GM12865 (cell line): ENCODE data around the gene DPH1.

Experiments used
- DNase-seq: peaks from one replicate; pipeline ENCODE4 v3.0.0; 2010; ENCODE audit warnings: low read depth
- H3K4me3 ChIP-seq: 2 replicates; pipeline ENCODE4 v1.5.1; 2011; ENCODE audit warnings: mild to moderate bottlenecking, low read depth, low read length, control low read depth
- CTCF ChIP-seq: IDR thresholded peaks from 2 replicates; pipeline ENCODE4 v1.5.1; 2011; ENCODE audit warnings: low read length, control low read depth, low read depth, inconsistent platforms; ENCODE audit not compliant: insufficient read depth; ENCODE audit errors: missing control alignments

Gene DPH1

GRCh38 chr17:2059547-2060384 is 29.8 kb downstream of the DPH1 start:
- H3K4me3 ChIP-seq = peak overlapping the region; percentile 34
- TF ChIP-seq CTCF = no peak
- no peak for DNase-seq

GRCh38 chr17:2060385-2060658 is 30.4 kb downstream of the DPH1 start:
- DNase-seq = no peak
- no peak for TF ChIP-seq CTCF
- H3K4me3 ChIP-seq = no peak overlapping the region

- TF ChIP-seq CTCF = no peak
- DNase-seq = no peak
- no peak overlapping the region for H3K4me3 ChIP-seq
These were observed 30.9 kb downstream of the DPH1 start for GRCh38 chr17:2060681-2061440.

- TF ChIP-seq CTCF = no peak
These were observed 31.5 kb downstream of the DPH1 start for GRCh38 chr17:2061441-2061958.

GRCh38 chr17:2062571-2063183 is 32.7 kb downstream of the DPH1 start:
- TF ChIP-seq CTCF = no peak
- no peak overlapping the region for H3K4me3 ChIP-seq
- no peak for DNase-seq

More at GRCh38 chr17:2061441-2061958, 31.5 kb downstream of the DPH1 start:
- DNase-seq = no peak
- H3K4me3 ChIP-seq = no peak overlapping the region

GRCh38 chr17:2063261-2064146 is 33.6 kb downstream of the DPH1 start:
- no peak for TF ChIP-seq CTCF
- DNase-seq = no peak
- no peak overlapping the region for H3K4me3 ChIP-seq
